Stomach (tissue), 9 donors: ENCODE results near the gene OPCML. TPM values are rescaled to one million over a fixed set of nuclear protein-coding genes. Genes with fewer than 3 reads are reported as not detected.

Source experiments
- DNase-seq, 2 donors: peaks; one replicate each; pipeline versions ENCODE4 v3.0.0 to v3.0.0-alpha.2; 2013 to 2019
- H3K27ac ChIP-seq, 5 donors: fragments of 200-600 bp in 4 of 5; sonication (generic) in 4 of 5; one replicate each; pipeline ENCODE4 v1.5.1; 2013 to 2019; ENCODE audit warnings: mild to moderate bottlenecking in 1 of 5, moderate library complexity in 1 of 5
- H3K27me3 ChIP-seq, 3 donors: fragments of 200-600 bp; sonication (generic); one replicate each; pipeline ENCODE4 v1.5.1; 2017 to 2019; ENCODE audit warnings: mixed run types in 1 of 3
- H3K36me3 ChIP-seq, 4 donors: fragments of 200-600 bp; sonication (generic); 1 replicate in 3 of 4; 2 replicates in 1 of 4; pipeline ENCODE4 v1.5.1; 2016 to 2019
- H3K4me1 ChIP-seq, 4 donors: fragments of 200-600 bp; sonication (generic); one replicate each; pipeline ENCODE4 v1.5.1; 2016 to 2019
- H3K4me3 ChIP-seq, 4 donors: fragments of 200-600 bp; sonication (generic) in 3 of 4; one replicate each; pipeline ENCODE4 v1.5.1; 2016 to 2019; ENCODE audit warnings: mild to moderate bottlenecking in 1 of 4
- H3K9me3 ChIP-seq, 4 donors: fragments of 200-600 bp; sonication (generic); one replicate each; pipeline ENCODE4 v1.5.1; 2016 to 2019
- EP300 ChIP-seq: sonication (generic); formaldehyde crosslinking; IDR thresholded peaks from one replicate; pipeline ENCODE4 v1.6.1; 2017; ENCODE audit warnings: antibody characterized with exemption
- POLR2A ChIP-seq, 4 donors: fragments of 450-650 bp; IDR thresholded peaks; one replicate each; pipeline ENCODE4 v1.6.1; 2016; ENCODE audit warnings: antibody characterized with exemption in 4 of 4, control low read depth in 2 of 4, mild to moderate bottlenecking in 1 of 4, moderate library complexity in 1 of 4
- POLR2AphosphoS5 ChIP-seq, 3 donors: sonication (generic); formaldehyde crosslinking; IDR thresholded peaks; one replicate each; pipeline ENCODE4 v1.6.1; 2016; ENCODE audit warnings: antibody characterized with exemption in 3 of 3
- WGBS, 5 donors: extraction: QIAGEN DNeasy Blood & Tissue Kit in 3 of 5; methylation state at CpG; one replicate each; pipeline versions ENCODE4 v1.1.5 to v1.1.7; 2013 to 2018; 5-methylcytosine and 5-hydroxymethylcytosine counted together
- intact Hi-C: fragments of 100-400 bp; cut with DNase I; formaldehyde crosslinking; loops from one replicate; pipeline ENCODE4 v1.15.1; 2023; ENCODE audit warnings: low total_unique reads
- polyA plus RNA-seq, 3 donors: library from polyadenylated mRNA; stranded (reverse); fragments of 200-250 nt; gene quantifications; one replicate each; pipeline ENCODE4 v1.2.3, GENCODE V29; 2013
- total RNA-seq, 5 donors: library from RNA; depleted of rRNA; stranded (reverse); fragments of >200 nt; gene quantifications; one replicate each; pipeline versions ENCODE4 v1.1.0 to v1.2.3, GENCODE V29; 2014 to 2016
- TF ChIP-seq, protein P1 (sequence below), 7 experiments: fragments of 450-650 bp in 4 of 7; fragments of 200-600 bp in 3 of 7; sonication (generic) in 3 of 7; IDR thresholded peaks; one replicate each; pipeline ENCODE4 v1.5.1; 2016 to 2019; ENCODE audit warnings: antibody characterized with exemption in 7 of 7, control low read depth in 2 of 7, mild to moderate bottlenecking in 1 of 7
- donor health status: healthy with polysubstance abuse.
- donor health status: Bipolar disorder and iron deficiency.
- donor health status: healthy.

OPCML gene
- total and polyA plus RNA-seq, 8 donors = 0.03 to 0.92 (median 0.55) TPM; not detected in 3

DNA sequence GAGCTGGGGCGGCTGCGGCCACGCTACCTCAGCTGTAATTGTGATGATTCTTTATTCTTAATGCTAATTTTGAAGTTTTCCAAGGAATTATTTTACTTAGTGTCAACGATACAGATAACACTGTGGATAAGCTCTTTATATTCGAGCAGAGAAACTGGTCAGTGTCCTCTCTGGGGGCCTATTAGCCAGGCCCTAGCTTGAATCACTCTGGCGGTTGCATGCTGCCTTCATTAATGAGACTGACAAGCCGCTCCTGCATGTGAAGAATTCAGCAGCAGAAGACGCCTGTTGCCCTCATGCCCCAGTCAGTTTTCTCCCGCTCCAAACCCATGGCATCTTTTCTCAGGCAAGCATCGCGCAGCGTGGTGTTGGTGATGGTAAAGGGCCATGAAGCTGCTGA is 851.7 kb downstream of the OPCML start:
- Histone ChIP-seq H3K4me3 (no peak overlapping the region), H3K4me1 (no peaks in the 10 kb centered on the region), H3K36me3 (no peaks in the 10 kb centered on the region), H3K27ac (no peak overlapping the region), H3K27me3 (no peaks in the 10 kb centered on the region), H3K9me3 (peaks cover 0 to 5% (median 0%) of the 10 kb centered on the region in 4 donors)
- no peak for DNase-seq
- whole genome bisulfite sequencing, 5 donors = 91 to 96% (median 92%) methylated on average over 9 to 12 of the region's 12 CpGs
- TF ChIP-seq, protein P1, sequence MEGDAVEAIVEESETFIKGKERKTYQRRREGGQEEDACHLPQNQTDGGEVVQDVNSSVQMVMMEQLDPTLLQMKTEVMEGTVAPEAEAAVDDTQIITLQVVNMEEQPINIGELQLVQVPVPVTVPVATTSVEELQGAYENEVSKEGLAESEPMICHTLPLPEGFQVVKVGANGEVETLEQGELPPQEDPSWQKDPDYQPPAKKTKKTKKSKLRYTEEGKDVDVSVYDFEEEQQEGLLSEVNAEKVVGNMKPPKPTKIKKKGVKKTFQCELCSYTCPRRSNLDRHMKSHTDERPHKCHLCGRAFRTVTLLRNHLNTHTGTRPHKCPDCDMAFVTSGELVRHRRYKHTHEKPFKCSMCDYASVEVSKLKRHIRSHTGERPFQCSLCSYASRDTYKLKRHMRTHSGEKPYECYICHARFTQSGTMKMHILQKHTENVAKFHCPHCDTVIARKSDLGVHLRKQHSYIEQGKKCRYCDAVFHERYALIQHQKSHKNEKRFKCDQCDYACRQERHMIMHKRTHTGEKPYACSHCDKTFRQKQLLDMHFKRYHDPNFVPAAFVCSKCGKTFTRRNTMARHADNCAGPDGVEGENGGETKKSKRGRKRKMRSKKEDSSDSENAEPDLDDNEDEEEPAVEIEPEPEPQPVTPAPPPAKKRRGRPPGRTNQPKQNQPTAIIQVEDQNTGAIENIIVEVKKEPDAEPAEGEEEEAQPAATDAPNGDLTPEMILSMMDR (IDR thresholded peaks at IDR 0.05) = no peak
- TF ChIP-seq EP300 (no peak), POLR2AphosphoS5 (IDR thresholded peaks at IDR 0.05) (no peak), POLR2A (IDR thresholded peaks at IDR 0.05) (no peak)
- intact Hi-C loops = no loop called here

DNA sequence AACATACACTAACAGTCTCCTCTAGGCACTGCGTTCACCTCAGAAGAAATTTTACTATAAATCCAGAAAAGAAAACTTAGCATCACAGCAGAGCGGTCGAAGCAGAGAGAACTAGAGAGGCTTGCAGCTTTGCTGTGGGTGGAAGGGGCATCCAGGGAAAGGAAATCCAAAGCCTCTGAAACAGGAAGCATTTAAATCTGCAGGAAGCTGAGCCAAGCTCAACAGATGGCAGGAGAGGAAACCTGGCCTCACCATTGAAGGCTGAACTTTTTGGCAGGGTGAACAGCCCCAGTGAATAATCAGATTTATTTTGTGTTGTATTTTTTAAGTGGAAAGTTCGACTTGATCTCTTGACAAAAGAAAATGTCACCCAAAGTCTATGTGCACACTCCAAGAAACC is 858.1 kb downstream of the OPCML start:
- Histone ChIP-seq H3K27me3 (no peaks in the 10 kb centered on the region), H3K4me1 (no peaks in the 10 kb centered on the region), H3K36me3 (no peaks in the 10 kb centered on the region), H3K4me3 (no peak overlapping the region), H3K9me3 (no peaks in the 10 kb centered on the region), H3K27ac (no peak overlapping the region)
- peak in 1 of 2 donors; percentile 39 for DNase-seq
- WGBS, 5 donors = 49 to 60% (median 54%) methylated on average over 4 of the region's 4 CpGs
- no peak for TF ChIP-seq POLR2AphosphoS5 (IDR thresholded peaks at IDR 0.05)
- TF ChIP-seq POLR2A (IDR thresholded peaks at IDR 0.05) = no peak
- TF ChIP-seq, protein P1 (IDR thresholded peaks at IDR 0.05) = no peak
- no peak for TF ChIP-seq EP300
- intact Hi-C loops = no loop called here

GRCh38 chr11:132671851-132672370 is 860.4 kb downstream of the OPCML start:
- TF ChIP-seq, protein P1 (IDR thresholded peaks at IDR 0.05) = no peak
- TF ChIP-seq POLR2A (IDR thresholded peaks at IDR 0.05) = no peak
- no peak for TF ChIP-seq POLR2AphosphoS5 (IDR thresholded peaks at IDR 0.05)
- no peak for TF ChIP-seq EP300
- WGBS, 5 donors = 52 to 73% (median 65%) methylated on average over 3 of the region's 3 CpGs
- no peaks in the 10 kb centered on the region for H3K27me3 ChIP-seq
- intact Hi-C loops = no loop called here
- no peaks in the 10 kb centered on the region for H3K36me3 ChIP-seq
- DNase-seq = no peak
- H3K4me1 ChIP-seq = no peaks in the 10 kb centered on the region
- H3K27ac ChIP-seq = no peak overlapping the region
- no peaks in the 10 kb centered on the region for H3K9me3 ChIP-seq
- H3K4me3 ChIP-seq = no peak overlapping the region

- Histone ChIP-seq H3K4me1 (no peaks in the 10 kb centered on the region), H3K4me3 (no peak overlapping the region), H3K36me3 (no peaks in the 10 kb centered on the region), H3K27me3 (no peaks in the 10 kb centered on the region), H3K27ac (no peak overlapping the region), H3K9me3 (no peaks in the 10 kb centered on the region)
- DNase-seq = no peak
- WGBS, 5 donors = 89 to 97% (median 95%) methylated on average over 5 of the region's 5 CpGs
- intact Hi-C loops = no loop called here
- no peak for TF ChIP-seq EP300
- no peak for TF ChIP-seq POLR2AphosphoS5 (IDR thresholded peaks at IDR 0.05)
- TF ChIP-seq POLR2A (IDR thresholded peaks at IDR 0.05) = no peak
- TF ChIP-seq, protein P1 (IDR thresholded peaks at IDR 0.05) = no peak
These were observed 861.2 kb downstream of the OPCML start for GRCh38 chr11:132670921-132671675.
